ENCODE results near the gene CDC14B. TPM values are rescaled to one million over a fixed set of nuclear protein-coding genes. Genes with fewer than 3 reads are reported as not detected.
A peak's percentile ranks its signal among the peaks of the same experiment; 100 is the strongest.

CDC14B gene
- total and polyA plus RNA-seq, 2 donors from 2014 or later, result 9.1 to 19.6 TPM

DNA sequence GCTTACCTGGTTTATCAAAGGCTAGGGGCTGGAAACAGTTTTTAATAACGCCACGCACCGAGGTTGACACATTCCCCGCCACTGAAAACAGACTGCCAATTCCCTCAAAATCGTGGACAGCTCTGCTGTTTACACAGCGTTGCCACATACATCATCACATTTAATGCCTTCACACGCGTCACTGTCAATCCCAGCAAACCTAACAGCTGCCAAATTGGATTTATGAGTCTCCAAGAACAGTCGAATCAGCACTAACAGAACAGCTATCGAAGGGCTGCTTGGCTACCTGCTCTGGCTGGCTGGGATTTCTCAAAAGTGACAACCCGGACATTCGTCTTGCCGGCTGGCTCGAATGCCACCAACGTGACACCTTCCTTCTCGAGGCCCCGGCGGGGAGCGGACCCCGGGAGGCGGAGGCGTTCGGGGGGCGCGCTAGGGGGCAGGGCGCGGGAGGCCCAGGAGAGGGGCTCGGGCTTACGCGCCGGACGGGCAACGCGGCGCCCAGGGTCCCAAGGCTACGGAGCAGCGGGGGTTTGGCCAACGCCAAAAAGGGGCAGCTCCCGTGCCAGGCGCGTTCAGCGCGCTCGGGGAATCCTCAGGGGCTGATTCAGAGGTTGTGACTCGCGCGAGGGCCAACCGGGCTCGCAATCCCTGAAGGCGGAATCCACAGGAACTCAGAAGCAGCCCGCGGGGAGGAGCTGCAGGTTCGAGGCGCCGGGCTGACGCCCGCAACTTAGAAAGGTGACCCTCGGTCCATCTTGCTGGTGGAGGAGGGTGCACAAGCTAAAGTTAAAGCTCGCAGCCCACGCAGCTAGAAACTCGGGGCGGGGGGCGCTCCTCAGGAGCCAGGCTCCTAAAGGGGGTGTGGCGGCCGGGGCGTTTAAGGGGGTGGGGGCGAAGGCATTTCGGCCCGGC, 1.2 kb downstream of the CDC14B start:
- Histone ChIP-seq H3K4me3 (ENCODE audit: low read length in 3 of 3) (peak overlapping the region; percentile 43 to 75 (median 59)), H3K9ac (ENCODE audit: low read length in 3 of 3) (peak overlapping the region; percentile 17 to 70 (median 32)), H3K4me1 (ENCODE audit: control insufficient read depth in 2 of 3, insufficient read depth in 2 of 3, low read depth in 1 of 3, low read length in 3 of 3) (peaks cover 0 to 4% (median 0%) of the 10 kb centered on the region in 3 donors), H3K9me3 (ENCODE audit: control insufficient read depth in 2 of 3, insufficient read depth in 1 of 3, low read length in 3 of 3) (no peaks in the 10 kb centered on the region), H3K27ac (ENCODE audit: low read depth in 2 of 2, low read length in 2 of 2) (peak overlapping the region; percentile 60 to 69), H3K36me3 (ENCODE audit: control insufficient read depth in 2 of 3, insufficient read depth in 3 of 3, low read length in 3 of 3) (no peaks in the 10 kb centered on the region), H3K27me3 (ENCODE audit: control insufficient read depth, insufficient read depth, low read length) (no peaks in the 10 kb centered on the region)
- intact Hi-C loops (cut with DNase I), result no loop called here
- TF ChIP-seq, protein P1, sequence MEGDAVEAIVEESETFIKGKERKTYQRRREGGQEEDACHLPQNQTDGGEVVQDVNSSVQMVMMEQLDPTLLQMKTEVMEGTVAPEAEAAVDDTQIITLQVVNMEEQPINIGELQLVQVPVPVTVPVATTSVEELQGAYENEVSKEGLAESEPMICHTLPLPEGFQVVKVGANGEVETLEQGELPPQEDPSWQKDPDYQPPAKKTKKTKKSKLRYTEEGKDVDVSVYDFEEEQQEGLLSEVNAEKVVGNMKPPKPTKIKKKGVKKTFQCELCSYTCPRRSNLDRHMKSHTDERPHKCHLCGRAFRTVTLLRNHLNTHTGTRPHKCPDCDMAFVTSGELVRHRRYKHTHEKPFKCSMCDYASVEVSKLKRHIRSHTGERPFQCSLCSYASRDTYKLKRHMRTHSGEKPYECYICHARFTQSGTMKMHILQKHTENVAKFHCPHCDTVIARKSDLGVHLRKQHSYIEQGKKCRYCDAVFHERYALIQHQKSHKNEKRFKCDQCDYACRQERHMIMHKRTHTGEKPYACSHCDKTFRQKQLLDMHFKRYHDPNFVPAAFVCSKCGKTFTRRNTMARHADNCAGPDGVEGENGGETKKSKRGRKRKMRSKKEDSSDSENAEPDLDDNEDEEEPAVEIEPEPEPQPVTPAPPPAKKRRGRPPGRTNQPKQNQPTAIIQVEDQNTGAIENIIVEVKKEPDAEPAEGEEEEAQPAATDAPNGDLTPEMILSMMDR (IDR thresholded peaks at IDR 0.05; ENCODE audit: borderline replicate concordance, extremely low read depth, insufficient read depth), result no peak
- DNase-seq (peak; percentile 52 to 77 (median 66)), FAIRE-seq (no peak)

DNA sequence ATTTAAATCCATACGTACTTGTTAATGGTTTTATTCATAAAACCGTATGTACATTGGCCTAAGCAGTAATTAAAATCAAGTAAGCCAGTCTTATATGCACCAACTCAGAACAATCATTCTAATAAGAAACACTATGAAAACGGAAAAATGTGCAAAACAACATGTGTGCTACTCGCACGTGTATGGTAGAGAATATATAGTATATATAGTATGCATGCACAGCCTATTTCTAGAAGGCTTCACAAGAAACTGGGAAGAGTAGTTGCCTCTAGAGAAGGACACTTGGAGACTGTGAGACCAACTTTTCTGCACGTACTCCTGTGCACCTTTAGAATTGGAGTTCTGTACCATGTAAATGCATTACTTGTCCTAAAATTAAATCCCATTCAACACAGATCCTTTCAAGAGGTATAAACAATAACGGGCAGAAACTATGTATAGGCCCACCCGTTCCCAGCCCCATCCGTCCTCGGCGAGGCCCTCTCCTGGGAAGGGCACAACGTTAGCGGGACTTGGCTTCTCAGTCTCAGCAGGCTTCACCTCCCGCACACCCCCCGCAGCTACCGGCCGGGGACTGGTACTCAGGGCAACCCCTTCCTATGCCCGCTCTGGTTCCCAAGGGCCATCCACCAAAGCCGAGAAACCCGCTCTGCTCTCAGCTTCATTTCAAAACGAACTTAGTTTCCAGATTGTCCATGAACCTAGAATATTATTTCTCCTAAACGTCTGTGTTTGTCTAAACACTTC, 2.0 kb downstream of the CDC14B start:
- Histone ChIP-seq H3K9ac (ENCODE audit: low read length in 3 of 3) (peak overlapping the region in 2 of 3 donors; percentile 1 to 70), H3K4me1 (ENCODE audit: control insufficient read depth in 2 of 3, insufficient read depth in 2 of 3, low read depth in 1 of 3, low read length in 3 of 3) (peaks cover 0 to 4% (median 0%) of the 10 kb centered on the region in 3 donors), H3K9me3 (ENCODE audit: control insufficient read depth in 2 of 3, insufficient read depth in 1 of 3, low read length in 3 of 3) (no peaks in the 10 kb centered on the region), H3K27me3 (ENCODE audit: control insufficient read depth, insufficient read depth, low read length) (no peaks in the 10 kb centered on the region), H3K4me3 (ENCODE audit: low read length in 3 of 3) (peak overlapping the region; percentile 43 to 75 (median 59)), H3K27ac (ENCODE audit: low read depth in 2 of 2, low read length in 2 of 2) (peak overlapping the region; percentile 60 to 69), H3K36me3 (ENCODE audit: control insufficient read depth in 2 of 3, insufficient read depth in 3 of 3, low read length in 3 of 3) (no peaks in the 10 kb centered on the region)
- FAIRE-seq (no peak), DNase-seq (peak in 4 of 5 donors; percentile 22 to 61 (median 34))
- intact Hi-C loops (cut with DNase I), result no loop called here
- TF ChIP-seq, protein P1 (IDR thresholded peaks at IDR 0.05; ENCODE audit: borderline replicate concordance, extremely low read depth, insufficient read depth), result no peak

DNA sequence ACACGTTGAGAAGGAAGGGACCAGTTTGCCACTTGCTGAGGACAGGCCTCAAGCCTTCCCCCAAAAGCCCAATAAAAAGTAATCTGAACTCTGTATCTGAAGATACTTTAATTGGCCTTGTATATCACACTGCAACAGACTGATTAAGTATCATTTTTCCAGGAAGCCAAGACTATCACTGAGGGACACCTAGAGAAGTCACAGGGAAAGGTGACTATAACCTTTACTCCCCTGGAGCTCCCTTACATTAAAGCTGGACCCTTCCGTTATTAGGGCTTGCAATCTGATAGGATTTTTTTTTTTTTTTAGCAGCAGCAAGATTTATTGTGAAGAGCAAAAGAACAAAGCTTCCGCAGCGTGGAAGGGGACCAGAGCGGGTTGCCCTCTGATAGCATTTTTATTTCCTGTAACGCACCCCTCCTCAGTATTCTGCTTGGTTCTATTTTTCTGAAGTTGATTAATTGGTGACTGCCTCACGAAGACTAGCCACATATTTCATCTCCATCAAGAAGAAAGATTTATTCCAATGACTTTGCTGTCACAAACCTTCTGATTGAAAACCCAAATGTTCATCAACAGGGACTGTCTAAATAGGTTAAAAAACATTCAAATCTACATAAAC, 2.7 kb downstream of the CDC14B start:
- H3K9ac ChIP-seq (ENCODE audit: low read length in 3 of 3), result no peak overlapping the region
- FAIRE-seq (no peak), DNase-seq (peak in 3 of 5 donors; percentile 33 to 81 (median 65))
- no peaks in the 10 kb centered on the region for H3K9me3 ChIP-seq (ENCODE audit: control insufficient read depth in 2 of 3, insufficient read depth in 1 of 3, low read length in 3 of 3)
- H3K27me3 ChIP-seq (ENCODE audit: control insufficient read depth, insufficient read depth, low read length), result no peaks in the 10 kb centered on the region
- H3K27ac ChIP-seq (ENCODE audit: low read depth in 2 of 2, low read length in 2 of 2), result no peak overlapping the region
- H3K4me1 ChIP-seq (ENCODE audit: control insufficient read depth in 2 of 3, insufficient read depth in 2 of 3, low read depth in 1 of 3, low read length in 3 of 3), result peaks cover 0 to 4% (median 0%) of the 10 kb centered on the region in 3 donors
- no peaks in the 10 kb centered on the region for H3K36me3 ChIP-seq (ENCODE audit: control insufficient read depth in 2 of 3, insufficient read depth in 3 of 3, low read length in 3 of 3)
- intact Hi-C loops (cut with DNase I), result no loop called here
- TF ChIP-seq, protein P1 (IDR thresholded peaks at IDR 0.05; ENCODE audit: borderline replicate concordance, extremely low read depth, insufficient read depth), result no peak
- no peak overlapping the region for H3K4me3 ChIP-seq (ENCODE audit: low read length in 3 of 3)

Data from kidney (tissue), 14 donors.